ELF-1 (cell line): ENCODE data around the gene SENP8.
A peak's percentile ranks its signal among the peaks of the same experiment; 100 is the strongest.

Source experiments
- DNase-seq: peaks from one replicate; pipeline ENCODE4 v3.0.0-alpha.2; 2016; ENCODE audit warnings: low read depth, low spot score

The SENP8 gene

GRCh38 chr15:72113347-72114031, 4.7 kb upstream of the SENP8 start:
- DNase-seq, result no peak

- peak; percentile 42 for DNase-seq
Observed at GRCh38 chr15:72116731-72117485, 1.3 kb upstream of the SENP8 start.

- DNase-seq, result no peak
Observed at GRCh38 chr15:72117486-72118016, 652 bp upstream of the SENP8 start.

GRCh38 chr15:72124218-72124617, 6.0 kb downstream of the SENP8 start:
- no peak for DNase-seq

- no peak for DNase-seq
Observed at GRCh38 chr15:72127724-72128322, 9.6 kb downstream of the SENP8 start.

- DNase-seq, result no peak
Observed at GRCh38 chr15:72128359-72128758, 10.2 kb downstream of the SENP8 start.

- no peak for DNase-seq
Observed at GRCh38 chr15:72130272-72130671, 12.1 kb downstream of the SENP8 start.

- no peak for DNase-seq
Observed at GRCh38 chr15:72131922-72132321, 13.7 kb downstream of the SENP8 start.

GRCh38 chr15:72133211-72133610, 15.0 kb downstream of the SENP8 start:
- DNase-seq, result no peak

GRCh38 chr15:72135719-72136118, 17.5 kb downstream of the SENP8 start:
- no peak for DNase-seq

- DNase-seq, result no peak
Observed at GRCh38 chr15:72136170-72137051, 18.2 kb downstream of the SENP8 start.

- no peak for DNase-seq
Observed at GRCh38 chr15:72139667-72140066, 21.5 kb downstream of the SENP8 start.

- no peak for DNase-seq
Observed at GRCh38 chr15:72140088-72140487, 21.9 kb downstream of the SENP8 start.

- no peak for DNase-seq
Observed at GRCh38 chr15:72141171-72142084, 23.2 kb downstream of the SENP8 start.

- DNase-seq, result no peak
Observed at GRCh38 chr15:72146221-72146620, 28.0 kb downstream of the SENP8 start.

- no peak for DNase-seq
Observed at GRCh38 chr15:72146934-72147333, 28.7 kb downstream of the SENP8 start.

GRCh38 chr15:72147418-72147817, 29.2 kb downstream of the SENP8 start:
- DNase-seq, result no peak

GRCh38 chr15:72153269-72154000, 35.2 kb downstream of the SENP8 start:
- DNase-seq, result no peak

- no peak for DNase-seq
Observed at GRCh38 chr15:72154316-72154715, 36.1 kb downstream of the SENP8 start.
